GM12891 (cell line): ENCODE results near the gene PLXNC1.

Experiments used
- POLR2A ChIP-seq: IDR thresholded peaks from 2 replicates; pipeline ENCODE4 v1.6.1; 2011; ENCODE audit warnings: low read depth, low read length, control low read depth
- POU2F2 ChIP-seq: IDR thresholded peaks from 2 replicates; pipeline ENCODE4 v1.6.1; 2011; ENCODE audit warnings: low read depth, mild to moderate bottlenecking, control low read depth, low read length, moderate library complexity
- TAF1 ChIP-seq: IDR thresholded peaks from 2 replicates; pipeline ENCODE4 v1.6.1; 2011; ENCODE audit warnings: low read depth, low read length, control low read depth

DNA sequence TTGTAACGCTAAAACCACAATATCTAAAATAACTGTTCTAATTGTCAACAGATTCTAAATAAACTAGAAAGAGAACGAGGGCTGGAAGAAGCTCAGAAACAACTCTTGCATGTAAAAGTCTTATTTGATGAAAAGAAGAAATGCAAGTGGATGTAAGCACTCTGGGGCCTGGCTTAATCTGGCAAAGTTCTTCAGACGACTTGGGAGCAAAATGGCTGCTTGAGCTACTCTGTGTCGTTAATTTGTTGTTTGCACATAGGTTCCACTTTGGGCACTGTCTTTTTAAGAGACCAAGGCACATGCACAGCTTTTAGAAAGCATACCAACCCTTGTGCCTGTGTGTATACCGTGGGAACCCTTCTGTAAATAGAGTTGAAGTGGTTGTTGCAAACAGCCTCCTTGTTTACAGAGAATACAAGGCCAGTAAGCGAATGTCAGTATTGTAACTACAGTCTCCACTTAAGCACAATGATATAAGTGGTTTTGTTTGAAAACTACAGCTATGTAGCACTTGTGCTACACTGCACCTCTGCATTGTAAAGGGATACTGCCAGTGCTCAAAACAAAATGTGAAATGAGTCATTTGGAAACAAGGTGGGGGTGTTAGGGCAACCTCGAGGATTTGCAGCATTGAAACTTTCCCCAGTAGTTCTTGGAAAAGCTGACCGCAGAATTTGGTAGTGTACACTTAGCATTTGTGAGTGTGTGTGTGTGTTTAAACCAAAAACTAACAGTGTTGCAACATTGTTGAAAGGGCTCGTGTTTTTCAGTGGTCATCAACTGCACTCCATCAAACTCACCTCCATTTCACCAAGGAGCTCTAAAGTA lies 157.0 kb downstream of the PLXNC1 start:
- TF ChIP-seq POU2F2 (no peak), POLR2A (no peak), TAF1 (no peak)
